Measurements from ENCODE around the gene TREML2.

DNA sequence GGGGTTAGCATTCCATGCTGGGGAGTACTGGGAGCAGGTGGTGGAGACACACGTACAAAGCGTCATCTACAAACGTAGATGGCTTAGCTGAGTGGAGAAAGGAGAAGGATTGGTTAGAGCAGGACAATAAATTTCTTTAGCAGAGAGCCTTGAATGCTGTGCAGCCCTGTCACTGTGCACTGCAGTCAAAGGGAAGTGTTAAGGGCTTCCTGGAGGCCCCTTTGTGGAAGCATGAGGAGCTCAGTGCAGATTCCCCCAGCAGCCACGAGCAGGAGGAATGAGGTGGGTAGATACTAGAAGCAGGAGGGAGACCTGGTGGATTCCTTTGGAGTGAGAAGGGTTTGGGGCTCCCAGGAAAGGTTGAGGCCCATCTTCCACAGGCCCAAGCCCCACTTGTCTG is 21.1 kb upstream of the TREML2 start:
- TF ChIP-seq, protein P1, sequence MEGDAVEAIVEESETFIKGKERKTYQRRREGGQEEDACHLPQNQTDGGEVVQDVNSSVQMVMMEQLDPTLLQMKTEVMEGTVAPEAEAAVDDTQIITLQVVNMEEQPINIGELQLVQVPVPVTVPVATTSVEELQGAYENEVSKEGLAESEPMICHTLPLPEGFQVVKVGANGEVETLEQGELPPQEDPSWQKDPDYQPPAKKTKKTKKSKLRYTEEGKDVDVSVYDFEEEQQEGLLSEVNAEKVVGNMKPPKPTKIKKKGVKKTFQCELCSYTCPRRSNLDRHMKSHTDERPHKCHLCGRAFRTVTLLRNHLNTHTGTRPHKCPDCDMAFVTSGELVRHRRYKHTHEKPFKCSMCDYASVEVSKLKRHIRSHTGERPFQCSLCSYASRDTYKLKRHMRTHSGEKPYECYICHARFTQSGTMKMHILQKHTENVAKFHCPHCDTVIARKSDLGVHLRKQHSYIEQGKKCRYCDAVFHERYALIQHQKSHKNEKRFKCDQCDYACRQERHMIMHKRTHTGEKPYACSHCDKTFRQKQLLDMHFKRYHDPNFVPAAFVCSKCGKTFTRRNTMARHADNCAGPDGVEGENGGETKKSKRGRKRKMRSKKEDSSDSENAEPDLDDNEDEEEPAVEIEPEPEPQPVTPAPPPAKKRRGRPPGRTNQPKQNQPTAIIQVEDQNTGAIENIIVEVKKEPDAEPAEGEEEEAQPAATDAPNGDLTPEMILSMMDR (IDR thresholded peaks at IDR 0.05), result no peak
- no peak for TF ChIP-seq POLR2A (IDR thresholded peaks at IDR 0.05)
